Tibial nerve (tissue), 4 donors: Measurements from ENCODE around the gene PRXL2B.

ENCODE experiments used
- CTCF ChIP-seq, 5 experiments: fragments of 200-600 bp in 3 of 5; fragments of 450-650 bp in 2 of 5; sonication (generic) in 3 of 5; IDR thresholded peaks; one replicate each; pipeline ENCODE4 v1.5.1; 2016 to 2019; ENCODE audit warnings: antibody characterized with exemption in 5 of 5, mild to moderate bottlenecking in 3 of 5, moderate library complexity in 2 of 5
- EP300 ChIP-seq, 2 donors: sonication (generic); formaldehyde crosslinking; IDR thresholded peaks; one replicate each; pipeline ENCODE4 v1.6.1; 2017; ENCODE audit warnings: antibody characterized with exemption in 2 of 2, mild to moderate bottlenecking in 1 of 2
- POLR2A ChIP-seq, 2 donors: fragments of 450-650 bp; IDR thresholded peaks; one replicate each; pipeline ENCODE4 v1.6.1; 2017; ENCODE audit warnings: antibody characterized with exemption in 2 of 2, mild to moderate bottlenecking in 2 of 2, moderate library complexity in 2 of 2

- TF ChIP-seq CTCF (IDR thresholded peaks at IDR 0.05) = no peak
- no peak for TF ChIP-seq POLR2A (IDR thresholded peaks at IDR 0.05)
- no peak for TF ChIP-seq EP300 (IDR thresholded peaks at IDR 0.05)
These were observed 34.4 kb upstream of the PRXL2B start for GRCh38 chr1:2552189-2552588.
